Colonic mucosa (tissue), 4 donors: ENCODE measurements around the gene MAST2. TPM values are rescaled to one million over a fixed set of nuclear protein-coding genes. Genes with fewer than 3 reads are reported as not detected.

Source experiments
- DNase-seq: peaks from one replicate; pipeline ENCODE4 v3.0.0-alpha.2; 2020
- H3K27ac ChIP-seq: fragments of 200-600 bp; one replicate; pipeline ENCODE4 v1.8.0; 2021
- H3K27me3 ChIP-seq: fragments of 200-600 bp; one replicate; pipeline ENCODE4 v1.8.0; 2021
- H3K36me3 ChIP-seq: fragments of 200-600 bp; one replicate; pipeline ENCODE4 v1.8.0; 2021
- H3K4me1 ChIP-seq: fragments of 200-600 bp; one replicate; pipeline ENCODE4 v1.8.0; 2021; ENCODE audit warnings: mild to moderate bottlenecking
- H3K4me3 ChIP-seq: fragments of 200-600 bp; one replicate; pipeline ENCODE4 v1.8.0; 2021
- H3K9ac ChIP-seq, 2 donors: one replicate each; pipeline ENCODE4 v1.7.0; 2013; ENCODE audit warnings: control low read depth in 2 of 2, low read depth in 2 of 2, low read length in 2 of 2
- H3K9me3 ChIP-seq: fragments of 200-600 bp; one replicate; pipeline ENCODE4 v1.8.0; 2021
- intact Hi-C: fragments of 100-400 bp; cut with DNase I; formaldehyde crosslinking; loops from one replicate; pipeline ENCODE4 v1.14.1; 2022
- total RNA-seq, 2 donors: library from RNA; stranded (reverse); fragmentation: NEBNext Ultra II Directional in 1 of 2; extraction: Animal tissue kit (Norgen Biotek cat#: 25700) in 1 of 2; gene quantifications; one replicate each; pipeline ENCODE4 v1.2.1, GENCODE V29; 2021
- TF ChIP-seq, protein P1 (sequence below): fragments of 200-600 bp; IDR thresholded peaks from one replicate; pipeline ENCODE4 v1.8.0; 2022; ENCODE audit warnings: antibody characterized with exemption, mild to moderate bottlenecking
- donor health status: healthy.
- donor health status: DM: no; HTN: no; CAD: no.
- donor health status: DM: no; HTN: no; CAD: no.

Gene MAST2
- total RNA-seq, 2 donors from 2014 or later: 76.3 to 79.1 TPM

DNA sequence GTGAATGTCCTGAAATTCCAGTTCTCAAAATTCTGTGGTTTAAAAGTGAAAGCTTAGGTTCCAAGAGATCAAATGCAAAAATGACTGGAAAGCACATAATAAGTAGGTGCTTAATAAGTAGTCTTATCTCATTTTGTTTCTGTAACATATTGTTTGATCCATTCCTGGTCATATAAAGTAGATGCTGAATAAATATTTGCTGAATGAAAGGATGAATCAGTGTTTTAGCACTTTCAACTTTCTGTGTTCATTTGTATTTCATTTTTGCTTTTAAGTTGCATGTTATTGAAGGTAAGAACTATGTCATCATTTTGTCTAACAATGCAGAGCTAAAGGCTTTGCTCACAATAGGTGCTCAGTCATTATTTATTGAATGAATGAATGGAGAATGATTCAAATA is 6.3 kb downstream of the MAST2 start:
- H3K4me1 ChIP-seq: peaks cover 4% of the 10 kb centered on the region
- no peaks in the 10 kb centered on the region for H3K36me3 ChIP-seq
- H3K27me3 ChIP-seq: no peaks in the 10 kb centered on the region
- no peak overlapping the region for H3K4me3 ChIP-seq
- intact Hi-C loops: loop anchor here (5.0 kb wide), 1 partner anchor 57 kb away; the partner anchor contains the start of gene IPP
- TF ChIP-seq, protein P1, sequence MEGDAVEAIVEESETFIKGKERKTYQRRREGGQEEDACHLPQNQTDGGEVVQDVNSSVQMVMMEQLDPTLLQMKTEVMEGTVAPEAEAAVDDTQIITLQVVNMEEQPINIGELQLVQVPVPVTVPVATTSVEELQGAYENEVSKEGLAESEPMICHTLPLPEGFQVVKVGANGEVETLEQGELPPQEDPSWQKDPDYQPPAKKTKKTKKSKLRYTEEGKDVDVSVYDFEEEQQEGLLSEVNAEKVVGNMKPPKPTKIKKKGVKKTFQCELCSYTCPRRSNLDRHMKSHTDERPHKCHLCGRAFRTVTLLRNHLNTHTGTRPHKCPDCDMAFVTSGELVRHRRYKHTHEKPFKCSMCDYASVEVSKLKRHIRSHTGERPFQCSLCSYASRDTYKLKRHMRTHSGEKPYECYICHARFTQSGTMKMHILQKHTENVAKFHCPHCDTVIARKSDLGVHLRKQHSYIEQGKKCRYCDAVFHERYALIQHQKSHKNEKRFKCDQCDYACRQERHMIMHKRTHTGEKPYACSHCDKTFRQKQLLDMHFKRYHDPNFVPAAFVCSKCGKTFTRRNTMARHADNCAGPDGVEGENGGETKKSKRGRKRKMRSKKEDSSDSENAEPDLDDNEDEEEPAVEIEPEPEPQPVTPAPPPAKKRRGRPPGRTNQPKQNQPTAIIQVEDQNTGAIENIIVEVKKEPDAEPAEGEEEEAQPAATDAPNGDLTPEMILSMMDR: no peak
- DNase-seq: no peak
- no peaks in the 10 kb centered on the region for H3K9me3 ChIP-seq
- no peak overlapping the region for H3K9ac ChIP-seq
- H3K27ac ChIP-seq: no peak overlapping the region

DNA sequence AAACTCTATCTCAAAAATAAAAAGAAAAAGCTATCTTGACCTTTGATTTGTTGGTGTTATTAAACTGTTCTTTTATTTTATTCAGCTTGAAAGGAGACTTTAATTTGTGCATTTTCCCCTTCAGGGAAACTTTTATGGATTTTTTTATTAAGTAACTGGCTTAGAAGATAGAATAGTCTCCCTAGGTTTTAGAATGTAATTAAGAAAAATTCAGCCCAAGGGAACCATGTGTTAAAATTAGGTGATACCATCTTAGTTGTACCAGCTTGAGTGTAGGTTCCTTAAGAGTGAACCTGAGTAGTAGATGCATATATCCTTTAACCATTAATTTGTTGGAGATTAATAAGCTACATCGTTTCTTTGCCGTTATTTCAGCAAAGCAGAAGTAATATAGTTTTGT is 11.4 kb downstream of the MAST2 start:
- H3K4me1 ChIP-seq: no peaks in the 10 kb centered on the region
- H3K36me3 ChIP-seq: no peaks in the 10 kb centered on the region
- H3K27ac ChIP-seq: no peak overlapping the region
- no peak for DNase-seq
- H3K27me3 ChIP-seq: no peaks in the 10 kb centered on the region
- TF ChIP-seq, protein P1: no peak
- intact Hi-C loops: no loop called here
- no peak overlapping the region for H3K4me3 ChIP-seq
- no peaks in the 10 kb centered on the region for H3K9me3 ChIP-seq
- H3K9ac ChIP-seq: no peak overlapping the region

DNA sequence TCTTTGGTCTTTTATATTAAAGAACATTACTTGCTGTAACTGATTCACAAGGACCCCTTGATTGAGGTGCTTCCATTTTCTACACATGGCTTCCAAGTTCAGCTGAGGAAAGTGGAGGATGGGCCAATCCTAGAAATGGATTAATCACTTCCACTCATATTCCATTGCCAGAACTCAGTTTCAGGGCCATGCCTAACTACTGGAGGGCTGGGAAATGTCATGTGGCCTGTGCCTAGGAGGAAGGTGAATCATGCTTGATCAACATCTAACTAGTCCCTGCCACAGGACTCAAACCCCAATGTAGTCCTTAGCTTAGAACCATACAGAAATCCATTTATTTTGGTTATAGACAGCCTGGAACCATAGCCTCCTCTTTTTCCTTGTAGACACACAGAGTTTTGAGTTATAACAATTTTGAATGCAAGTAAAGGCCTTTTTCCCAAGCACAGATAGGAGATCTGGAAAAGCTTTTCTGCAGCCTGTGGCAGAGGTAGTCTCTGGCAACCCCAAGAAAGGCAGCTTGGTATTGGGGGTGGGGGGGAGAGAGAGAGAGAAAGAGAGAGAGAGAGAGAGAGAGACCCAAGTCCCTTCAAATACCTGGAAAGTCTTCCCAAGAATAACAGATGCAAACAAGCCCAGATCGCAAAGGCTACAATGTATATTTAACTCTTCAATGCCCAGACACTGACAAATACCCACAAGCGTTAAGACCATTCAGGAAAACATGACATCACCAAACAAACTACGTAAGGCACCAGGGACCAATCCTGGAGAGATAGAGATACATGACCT is 12.5 kb downstream of the MAST2 start:
- Histone ChIP-seq H3K9me3 (no peaks in the 10 kb centered on the region), H3K9ac (no peak overlapping the region), H3K27me3 (no peaks in the 10 kb centered on the region), H3K4me1 (no peaks in the 10 kb centered on the region), H3K27ac (no peak overlapping the region), H3K36me3 (no peaks in the 10 kb centered on the region), H3K4me3 (no peak overlapping the region)
- no peak for DNase-seq
- intact Hi-C loops: no loop called here
- TF ChIP-seq, protein P1: no peak

DNA sequence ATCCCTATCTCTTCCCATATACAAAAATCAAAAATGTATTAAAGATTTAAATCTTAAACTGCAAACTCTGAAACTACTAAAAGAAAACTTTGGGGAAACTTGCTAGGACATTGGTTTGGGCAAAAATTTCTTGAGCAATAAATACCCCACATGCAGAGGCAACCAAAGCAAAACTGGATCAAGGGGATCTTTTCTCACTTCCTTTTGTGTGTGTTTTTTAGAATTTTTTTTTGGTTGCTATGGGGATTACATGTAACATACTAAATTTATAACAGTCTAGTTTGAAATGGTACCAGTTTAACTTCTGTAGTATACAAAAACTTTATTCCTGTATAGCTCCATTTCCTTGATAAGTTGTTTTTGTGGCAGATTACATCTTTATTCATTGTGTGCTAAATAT is 16.8 kb downstream of the MAST2 start:
- no peaks in the 10 kb centered on the region for H3K27me3 ChIP-seq
- H3K4me1 ChIP-seq: no peaks in the 10 kb centered on the region
- no peak for DNase-seq
- TF ChIP-seq, protein P1: no peak
- no peak overlapping the region for H3K9ac ChIP-seq
- H3K9me3 ChIP-seq: no peaks in the 10 kb centered on the region
- H3K27ac ChIP-seq: no peak overlapping the region
- no peak overlapping the region for H3K4me3 ChIP-seq
- intact Hi-C loops: no loop called here
- no peaks in the 10 kb centered on the region for H3K36me3 ChIP-seq

DNA sequence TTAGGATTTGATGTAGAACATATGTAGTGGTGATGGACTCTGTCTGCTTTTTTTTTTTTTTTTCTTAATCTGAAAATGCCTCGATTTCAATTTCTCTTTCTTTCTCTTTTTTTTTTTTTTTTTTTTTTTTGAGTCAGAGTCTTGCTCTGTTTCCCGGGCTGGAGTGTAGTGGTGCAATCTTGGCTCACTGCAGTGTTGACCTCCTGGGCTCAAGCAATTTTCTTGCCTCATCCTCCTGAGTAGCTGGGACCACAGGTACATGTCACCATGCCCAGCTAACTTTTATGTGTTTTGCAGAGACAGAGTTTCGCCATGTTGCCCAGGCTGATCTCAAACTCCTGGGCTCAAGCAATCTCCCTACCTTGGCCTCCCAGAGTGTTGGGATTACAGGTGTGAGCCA is 17.4 kb downstream of the MAST2 start:
- H3K27me3 ChIP-seq: no peaks in the 10 kb centered on the region
- no peaks in the 10 kb centered on the region for H3K4me1 ChIP-seq
- DNase-seq: no peak
- TF ChIP-seq, protein P1: no peak
- no peaks in the 10 kb centered on the region for H3K9me3 ChIP-seq
- H3K27ac ChIP-seq: no peak overlapping the region
- H3K9ac ChIP-seq: no peak overlapping the region
- intact Hi-C loops: no loop called here
- no peaks in the 10 kb centered on the region for H3K36me3 ChIP-seq
- H3K4me3 ChIP-seq: no peak overlapping the region
